Transverse colon (tissue), 4 donors: Measurements from ENCODE around the gene FTSJ3. TPM values are rescaled to one million over a fixed set of nuclear protein-coding genes. Genes with fewer than 3 reads are reported as not detected.

ENCODE experiments used
- DNase-seq: peaks from one replicate; pipeline ENCODE4 v3.0.0-alpha.2; 2019
- H3K27ac ChIP-seq, 4 donors: fragments of 200-600 bp; sonication (generic); 2 replicates each; pipeline ENCODE4 v1.5.1; 2016 to 2018; ENCODE audit warnings: inconsistent platforms in 4 of 4
- H3K27me3 ChIP-seq: fragments of 200-600 bp; sonication (generic); 2 replicates; pipeline ENCODE4 v1.5.1; 2017; ENCODE audit warnings: inconsistent platforms
- H3K36me3 ChIP-seq, 4 donors: fragments of 200-600 bp; sonication (generic); 2 replicates each; pipeline ENCODE4 v1.5.1; 2017 to 2019; ENCODE audit warnings: inconsistent platforms in 4 of 4
- H3K4me1 ChIP-seq, 4 donors: fragments of 200-600 bp; sonication (generic); 2 replicates each; pipeline ENCODE4 v1.5.1; 2017 to 2020; ENCODE audit warnings: inconsistent platforms in 4 of 4
- H3K4me3 ChIP-seq, 4 donors: fragments of 200-600 bp; sonication (generic); 1 replicate in 1 of 4; 2 replicates in 3 of 4; pipeline versions ENCODE4 v1.5.1 to v1.6.1; 2017 to 2019; ENCODE audit warnings: inconsistent platforms in 4 of 4
- H3K9me3 ChIP-seq, 2 donors: fragments of 200-600 bp; sonication (generic); 2 replicates each; pipeline ENCODE4 v1.5.1; 2017 to 2019; ENCODE audit warnings: inconsistent platforms in 2 of 2
- EP300 ChIP-seq: sonication (generic); formaldehyde crosslinking; IDR thresholded peaks from one replicate; pipeline ENCODE4 v1.6.1; 2017; ENCODE audit warnings: antibody characterized with exemption, low read depth
- POLR2A ChIP-seq: fragments of 450-650 bp; IDR thresholded peaks from one replicate; pipeline ENCODE4 v1.6.1; 2016; ENCODE audit warnings: antibody characterized with exemption, mild to moderate bottlenecking, moderate library complexity
- POLR2AphosphoS5 ChIP-seq, 3 donors: sonication (generic); formaldehyde crosslinking; IDR thresholded peaks; one replicate each; pipeline ENCODE4 v1.6.1; 2016; ENCODE audit warnings: antibody characterized with exemption in 3 of 3
- WGBS, 2 donors: methylation state at CpG; one replicate each; pipeline ENCODE4 v1.1.5; 2018; ENCODE audit warnings: low coverage in 1 of 2; 5-methylcytosine and 5-hydroxymethylcytosine counted together
- in situ Hi-C, 4 donors: fragments of 200-750 bp; cut with MboI; loops; one replicate each; pipeline versions ENCODE4 v1.15.0 to v1.15.1; 2017; ENCODE audit warnings: low sequenced_read_pairs in 3 of 4, low pct_ligation_motif_present in 1 of 4, low pct_unique_long_range_greater_than_20kb in 1 of 4
- intact Hi-C: fragments of 100-400 bp; cut with DNase I; formaldehyde crosslinking; loops from one replicate; pipeline ENCODE4 v1.15.1; 2023; ENCODE audit warnings: low total_unique reads
- total RNA-seq, 4 donors: library from RNA; depleted of rRNA; stranded (reverse); fragments of >200 nt; gene quantifications; one replicate each; pipeline ENCODE4 v1.1.0, GENCODE V29; 2016
- TF ChIP-seq, protein P1 (sequence below), 5 experiments: fragments of 200-600 bp in 3 of 5; fragments of 450-650 bp in 2 of 5; sonication (generic) in 3 of 5; IDR thresholded peaks; 1 replicate in 2 of 5; 2 replicates in 3 of 5; pipeline ENCODE4 v1.5.1; 2016 to 2017; ENCODE audit warnings: antibody characterized with exemption in 5 of 5, inconsistent platforms in 3 of 5, mild to moderate bottlenecking in 2 of 5, moderate library complexity in 1 of 5

FTSJ3 gene
- total RNA-seq, 4 donors from 2014 or later, result 17.7 to 45.9 (median 34.6) TPM

DNA sequence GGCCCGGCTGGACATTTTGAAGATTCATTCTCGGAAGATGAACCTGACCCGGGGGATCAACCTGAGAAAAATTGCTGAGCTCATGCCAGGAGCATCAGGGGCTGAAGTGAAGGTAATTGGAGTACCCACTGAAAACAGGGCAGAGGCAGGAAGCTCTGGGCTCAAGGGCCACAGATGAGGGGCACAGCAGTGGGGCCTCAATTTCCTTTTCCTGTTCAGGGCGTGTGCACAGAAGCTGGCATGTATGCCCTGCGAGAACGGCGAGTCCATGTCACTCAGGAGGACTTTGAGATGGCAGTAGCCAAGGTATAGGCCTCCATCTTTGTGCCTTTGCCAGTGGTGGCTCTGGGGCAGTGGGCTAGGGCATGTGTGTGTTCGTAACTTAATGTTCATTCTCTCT lies 4.0 kb upstream of the FTSJ3 start:
- WGBS, 2 donors, result 75% methylated on average over 8 of the region's 8 CpGs; no CpG with 5 or more reads in 1 of the 2 donors
- no peaks in the 10 kb centered on the region for H3K27me3 ChIP-seq
- in situ Hi-C loops, result no loop called here
- no peaks in the 10 kb centered on the region for H3K9me3 ChIP-seq
- peaks cover 0 to 60% (median 26%) of the 10 kb centered on the region in 4 donors for H3K36me3 ChIP-seq
- H3K4me1 ChIP-seq, result peaks cover 8 to 31% (median 18%) of the 10 kb centered on the region in 4 donors
- TF ChIP-seq, protein P1, sequence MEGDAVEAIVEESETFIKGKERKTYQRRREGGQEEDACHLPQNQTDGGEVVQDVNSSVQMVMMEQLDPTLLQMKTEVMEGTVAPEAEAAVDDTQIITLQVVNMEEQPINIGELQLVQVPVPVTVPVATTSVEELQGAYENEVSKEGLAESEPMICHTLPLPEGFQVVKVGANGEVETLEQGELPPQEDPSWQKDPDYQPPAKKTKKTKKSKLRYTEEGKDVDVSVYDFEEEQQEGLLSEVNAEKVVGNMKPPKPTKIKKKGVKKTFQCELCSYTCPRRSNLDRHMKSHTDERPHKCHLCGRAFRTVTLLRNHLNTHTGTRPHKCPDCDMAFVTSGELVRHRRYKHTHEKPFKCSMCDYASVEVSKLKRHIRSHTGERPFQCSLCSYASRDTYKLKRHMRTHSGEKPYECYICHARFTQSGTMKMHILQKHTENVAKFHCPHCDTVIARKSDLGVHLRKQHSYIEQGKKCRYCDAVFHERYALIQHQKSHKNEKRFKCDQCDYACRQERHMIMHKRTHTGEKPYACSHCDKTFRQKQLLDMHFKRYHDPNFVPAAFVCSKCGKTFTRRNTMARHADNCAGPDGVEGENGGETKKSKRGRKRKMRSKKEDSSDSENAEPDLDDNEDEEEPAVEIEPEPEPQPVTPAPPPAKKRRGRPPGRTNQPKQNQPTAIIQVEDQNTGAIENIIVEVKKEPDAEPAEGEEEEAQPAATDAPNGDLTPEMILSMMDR (IDR thresholded peaks at IDR 0.05), result no peak
- intact Hi-C loops, result no loop called here
- no peak overlapping the region for H3K27ac ChIP-seq
- DNase-seq, result no peak
- H3K4me3 ChIP-seq, result no peak overlapping the region

DNA sequence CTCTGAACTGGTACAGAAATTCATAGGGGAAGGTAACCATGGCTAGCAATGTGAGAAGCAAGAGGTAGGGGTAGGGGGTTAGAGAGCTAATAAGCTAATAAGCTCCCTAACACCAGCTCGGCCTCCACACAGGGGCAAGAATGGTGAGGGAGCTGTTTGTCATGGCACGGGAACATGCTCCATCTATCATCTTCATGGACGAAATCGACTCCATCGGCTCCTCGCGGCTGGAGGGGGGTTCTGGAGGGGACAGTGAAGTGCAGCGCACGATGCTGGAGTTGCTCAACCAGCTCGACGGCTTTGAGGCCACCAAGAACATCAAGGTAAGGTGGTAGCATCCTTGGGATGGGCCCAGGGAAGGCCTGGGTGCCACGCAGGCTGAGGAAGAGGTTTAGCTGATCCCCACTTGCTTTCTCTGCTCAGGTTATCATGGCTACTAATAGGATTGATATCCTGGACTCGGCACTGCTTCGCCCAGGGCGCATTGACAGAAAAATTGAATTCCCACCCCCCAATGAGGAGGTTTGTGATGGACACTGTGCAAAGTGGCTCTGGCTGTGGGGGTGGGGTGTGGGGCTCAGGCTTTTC lies 3.5 kb upstream of the FTSJ3 start:
- peaks cover 0 to 55% (median 26%) of the 10 kb centered on the region in 4 donors for H3K36me3 ChIP-seq
- TF ChIP-seq EP300, result no peak
- TF ChIP-seq POLR2AphosphoS5 (IDR thresholded peaks at IDR 0.05), result no peak
- TF ChIP-seq, protein P1 (IDR thresholded peaks at IDR 0.05), result no peak
- no peak for TF ChIP-seq POLR2A
- no peaks in the 10 kb centered on the region for H3K27me3 ChIP-seq
- peaks cover 10 to 36% (median 23%) of the 10 kb centered on the region in 4 donors for H3K4me1 ChIP-seq
- WGBS, 2 donors, result 76 to 82% methylated on average over 4 to 15 of the region's 15 CpGs
- intact Hi-C loops, result no loop called here
- no peak overlapping the region for H3K27ac ChIP-seq
- no peak overlapping the region for H3K4me3 ChIP-seq
- in situ Hi-C loops, result no loop called here
- DNase-seq, result no peak
- H3K9me3 ChIP-seq, result no peaks in the 10 kb centered on the region

DNA sequence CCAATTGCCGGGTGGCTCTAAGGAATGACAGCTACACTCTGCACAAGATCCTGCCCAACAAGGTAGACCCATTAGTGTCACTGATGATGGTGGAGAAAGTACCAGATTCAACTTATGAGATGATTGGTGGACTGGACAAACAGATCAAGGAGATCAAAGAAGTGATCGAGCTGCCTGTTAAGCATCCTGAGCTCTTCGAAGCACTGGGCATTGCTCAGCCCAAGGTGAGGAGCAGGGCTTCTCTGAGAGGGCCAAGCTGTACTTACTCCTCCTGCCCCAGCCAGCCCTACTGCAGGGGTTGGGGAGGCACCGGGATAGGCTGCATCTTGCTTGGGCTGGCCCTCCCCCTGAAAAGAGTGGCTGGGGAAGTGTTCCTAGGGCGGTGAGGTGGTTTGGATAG lies 2.8 kb upstream of the FTSJ3 start:
- Histone ChIP-seq H3K36me3 (peaks cover 0 to 54% (median 25%) of the 10 kb centered on the region in 4 donors), H3K4me1 (peaks cover 14 to 36% (median 24%) of the 10 kb centered on the region in 4 donors), H3K4me3 (no peak overlapping the region), H3K9me3 (no peaks in the 10 kb centered on the region), H3K27me3 (no peaks in the 10 kb centered on the region), H3K27ac (no peak overlapping the region)
- TF ChIP-seq EP300, result no peak
- TF ChIP-seq, protein P1 (IDR thresholded peaks at IDR 0.05), result no peak
- no peak for TF ChIP-seq POLR2A
- no peak for TF ChIP-seq POLR2AphosphoS5 (IDR thresholded peaks at IDR 0.05)
- in situ Hi-C loops, result no loop called here
- intact Hi-C loops, result no loop called here
- WGBS, 2 donors, result 86% methylated on average over 5 of the region's 5 CpGs; no CpG with 5 or more reads in 1 of the 2 donors
- DNase-seq, result no peak

DNA sequence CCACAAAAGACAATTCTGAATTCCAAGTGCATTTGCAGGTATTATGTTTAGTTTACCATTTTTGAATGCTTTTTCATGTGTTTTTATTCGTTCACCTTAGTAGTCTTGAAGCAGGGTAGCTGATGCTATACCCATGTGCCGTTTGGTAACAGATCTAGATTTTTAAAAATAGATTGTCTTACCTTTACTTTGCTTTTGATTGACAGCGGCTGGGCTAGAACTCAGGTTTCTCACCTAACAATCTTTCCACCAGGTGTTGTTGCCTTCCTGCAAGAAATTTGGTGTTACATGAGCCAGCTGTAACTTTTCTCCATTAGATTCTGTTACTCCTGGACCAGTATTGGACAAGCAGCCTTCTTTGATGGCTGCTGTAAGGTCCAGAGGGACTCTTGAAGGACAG lies 1.5 kb upstream of the FTSJ3 start:
- peaks cover 14 to 29% (median 22%) of the 10 kb centered on the region in 4 donors for H3K4me1 ChIP-seq
- no peak overlapping the region for H3K27ac ChIP-seq
- intact Hi-C loops (no loop called here), in situ Hi-C loops (loop anchor here in 1 of 4 donors (5.0 kb wide), 1 partner anchor 52 kb away; no protein-coding TSS in a partner anchor)
- 85 to 91% methylated on average over 3 of the region's 3 CpGs for WGBS, 2 donors
- DNase-seq, result no peak
- TF ChIP-seq, protein P1 (IDR thresholded peaks at IDR 0.05), result no peak
- TF ChIP-seq POLR2AphosphoS5 (IDR thresholded peaks at IDR 0.05) (no peak), EP300 (no peak), POLR2A (no peak)
- no peaks in the 10 kb centered on the region for H3K27me3 ChIP-seq
- H3K36me3 ChIP-seq, result peaks cover 0 to 60% (median 29%) of the 10 kb centered on the region in 4 donors
- H3K4me3 ChIP-seq, result no peak overlapping the region
- H3K9me3 ChIP-seq, result no peaks in the 10 kb centered on the region
